Neutrophil (primary cell): ENCODE results near the gene KRT14.
"Not testable (repeated sequence)": the region's sequence is repeated elsewhere in the genome, so short reads cannot be mapped to it uniquely, and the experiment has no call there.

Experiments used
- H3K27ac ChIP-seq: fragments of 200-600 bp; sonication (generic); 2 replicates; pipeline ENCODE4 v1.5.1; 2016; ENCODE audit warnings: mild to moderate bottlenecking, moderate library complexity
- H3K27me3 ChIP-seq: fragments of 200-600 bp; sonication (generic); 2 replicates; pipeline ENCODE4 v1.6.0; 2016; ENCODE audit warnings: mild to moderate bottlenecking
- H3K36me3 ChIP-seq: fragments of 200-600 bp; sonication (generic); 2 replicates; pipeline ENCODE4 v1.5.1; 2017
- H3K4me1 ChIP-seq, 2 experiments: fragments of 200-600 bp in 1 of 2; sonication (generic) in 1 of 2; 1 replicate in 1 of 2; 2 replicates in 1 of 2; pipeline versions ENCODE4 v1.5.1 to v1.6.1; 2013 to 2016; ENCODE audit warnings: low read depth in 1 of 2, low read length in 1 of 2, mild to moderate bottlenecking in 1 of 2, moderate library complexity in 1 of 2; ENCODE audit not compliant: control insufficient read depth in 1 of 2, insufficient read depth in 1 of 2
- H3K4me3 ChIP-seq, 2 experiments: fragments of 200-600 bp in 1 of 2; sonication (generic) in 1 of 2; 1 replicate in 1 of 2; 2 replicates in 1 of 2; pipeline ENCODE4 v1.5.1; 2013 to 2016; ENCODE audit warnings: low read depth in 1 of 2, low read length in 1 of 2, mild to moderate bottlenecking in 1 of 2, moderate library complexity in 1 of 2
- H3K9me3 ChIP-seq: fragments of 200-600 bp; sonication (generic); 2 replicates; pipeline ENCODE4 v1.5.1; 2016
- CTCF ChIP-seq: fragments of 200-600 bp; sonication (generic); IDR thresholded peaks from 2 replicates; pipeline ENCODE4 v1.5.1; 2016; ENCODE audit warnings: antibody characterized with exemption

KRT14 gene

GRCh38 chr17:41631898-41632285, 45.2 kb upstream of the KRT14 start:
- Histone ChIP-seq H3K36me3 (no peaks in the 10 kb centered on the region), H3K4me1 (no peaks in the 10 kb centered on the region), H3K9me3 (no peaks in the 10 kb centered on the region), H3K4me3 (no peak overlapping the region), H3K27me3 (no peaks in the 10 kb centered on the region), H3K27ac (no peak overlapping the region)
- TF ChIP-seq CTCF, result no peak

GRCh38 chr17:41631025-41631897, 44.6 kb upstream of the KRT14 start:
- Histone ChIP-seq H3K9me3 (no peaks in the 10 kb centered on the region), H3K27ac (no peak overlapping the region)

GRCh38 chr17:41629826-41630670, 43.4 kb upstream of the KRT14 start:
- TF ChIP-seq CTCF, result no peak
- Histone ChIP-seq H3K9me3 (no peaks in the 10 kb centered on the region), H3K27me3 (peaks cover 13% of the 10 kb centered on the region), H3K4me1 (peaks cover 0 to 2% of the 10 kb centered on the region in 2 experiments), H3K27ac (no peak overlapping the region), H3K4me3 (no peak overlapping the region), H3K36me3 (no peaks in the 10 kb centered on the region)

More at GRCh38 chr17:41631025-41631897, 44.6 kb upstream of the KRT14 start:
- TF ChIP-seq CTCF, result no peak
- Histone ChIP-seq H3K4me3 (no peak overlapping the region), H3K27me3 (peaks cover 1% of the 10 kb centered on the region), H3K4me1 (no peaks in the 10 kb centered on the region), H3K36me3 (no peaks in the 10 kb centered on the region)

- no peak overlapping the region for H3K4me3 ChIP-seq
- H3K27me3 ChIP-seq, result peaks cover 21% of the 10 kb centered on the region
- H3K4me1 ChIP-seq, result peaks cover 5 to 9% of the 10 kb centered on the region in 2 experiments
Measured at GRCh38 chr17:41629316-41629715, 42.6 kb upstream of the KRT14 start.

GRCh38 chr17:41628621-41629255, 42.0 kb upstream of the KRT14 start:
- not testable (repeated sequence) for H3K9me3 ChIP-seq, H3K36me3 ChIP-seq, H3K27ac ChIP-seq, H3K4me3 ChIP-seq
- H3K4me1 ChIP-seq, result peaks cover 5 to 14% of the 10 kb centered on the region in 2 experiments
- peaks cover 22% of the 10 kb centered on the region for H3K27me3 ChIP-seq

More at GRCh38 chr17:41629316-41629715, 42.6 kb upstream of the KRT14 start:
- no peak for TF ChIP-seq CTCF
- H3K36me3 ChIP-seq, result no peaks in the 10 kb centered on the region
- H3K9me3 ChIP-seq, result no peaks in the 10 kb centered on the region
- no peak overlapping the region for H3K27ac ChIP-seq

GRCh38 chr17:41628073-41628370, 41.3 kb upstream of the KRT14 start:
- H3K36me3 ChIP-seq, H3K9me3 ChIP-seq, H3K4me3 ChIP-seq, H3K27ac ChIP-seq: not testable (repeated sequence)
- Histone ChIP-seq H3K4me1 (peaks cover 5 to 14% of the 10 kb centered on the region in 2 experiments), H3K27me3 (peaks cover 22% of the 10 kb centered on the region)
